Measurements from ENCODE around the gene OR2T1.
"Not testable (repeated sequence)": the region's sequence is repeated elsewhere in the genome, so short reads cannot be mapped to it uniquely, and the experiment has no call there.

Gene OR2T1

GRCh38 chr1:248436303-248436702 lies 33.5 kb downstream of the OR2T1 start:
- DNase-seq (ENCODE audit: low read depth) = not testable (repeated sequence)

- DNase-seq (ENCODE audit: low read depth) = not testable (repeated sequence)
Measured at GRCh38 chr1:248438668-248439067, 35.8 kb downstream of the OR2T1 start.

GRCh38 chr1:248439283-248439682 lies 36.4 kb downstream of the OR2T1 start:
- DNase-seq (ENCODE audit: low read depth) = not testable (repeated sequence)

- not testable (repeated sequence) for DNase-seq (ENCODE audit: low read depth)
Measured at GRCh38 chr1:248442500-248443277, 39.8 kb downstream of the OR2T1 start.

GRCh38 chr1:248444603-248445002 lies 41.8 kb downstream of the OR2T1 start:
- DNase-seq (ENCODE audit: low read depth) = not testable (repeated sequence)

- DNase-seq (ENCODE audit: low read depth) = not testable (repeated sequence)
Measured at GRCh38 chr1:248445399-248445798, 42.6 kb downstream of the OR2T1 start, which contains the start of gene OR2T2. Gene OR2T2 (plus strand): TSS chr1:248445637. CDS start chr1:248452798, 7,161 bp downstream.

GRCh38 chr1:248448409-248449074 lies 45.7 kb downstream of the OR2T1 start:
- DNase-seq (ENCODE audit: low read depth) = not testable (repeated sequence)

- DNase-seq (ENCODE audit: low read depth) = not testable (repeated sequence)
Measured at GRCh38 chr1:248449821-248450465, 47.1 kb downstream of the OR2T1 start.

- DNase-seq (ENCODE audit: low read depth) = not testable (repeated sequence)
Measured at GRCh38 chr1:248450466-248451145, 47.8 kb downstream of the OR2T1 start.

- not testable (repeated sequence) for DNase-seq (ENCODE audit: low read depth)
Measured at GRCh38 chr1:248453619-248454018, 50.8 kb downstream of the OR2T1 start.

GRCh38 chr1:248455045-248455444 lies 52.2 kb downstream of the OR2T1 start:
- DNase-seq (ENCODE audit: low read depth) = not testable (repeated sequence)

GRCh38 chr1:248456635-248457034 lies 53.8 kb downstream of the OR2T1 start:
- not testable (repeated sequence) for DNase-seq (ENCODE audit: low read depth)

Measured in iris pigment epithelial cell (primary cell).